Measurements from ENCODE around the gene PTPRD. TPM values are rescaled to one million over a fixed set of nuclear protein-coding genes. Genes with fewer than 3 reads are reported as not detected.
"Not testable (repeated sequence)": the region's sequence is repeated elsewhere in the genome, so short reads cannot be mapped to it uniquely, and the experiment has no call there.

Gene PTPRD
- total RNA-seq, 1 donor: 0.52 TPM

DNA sequence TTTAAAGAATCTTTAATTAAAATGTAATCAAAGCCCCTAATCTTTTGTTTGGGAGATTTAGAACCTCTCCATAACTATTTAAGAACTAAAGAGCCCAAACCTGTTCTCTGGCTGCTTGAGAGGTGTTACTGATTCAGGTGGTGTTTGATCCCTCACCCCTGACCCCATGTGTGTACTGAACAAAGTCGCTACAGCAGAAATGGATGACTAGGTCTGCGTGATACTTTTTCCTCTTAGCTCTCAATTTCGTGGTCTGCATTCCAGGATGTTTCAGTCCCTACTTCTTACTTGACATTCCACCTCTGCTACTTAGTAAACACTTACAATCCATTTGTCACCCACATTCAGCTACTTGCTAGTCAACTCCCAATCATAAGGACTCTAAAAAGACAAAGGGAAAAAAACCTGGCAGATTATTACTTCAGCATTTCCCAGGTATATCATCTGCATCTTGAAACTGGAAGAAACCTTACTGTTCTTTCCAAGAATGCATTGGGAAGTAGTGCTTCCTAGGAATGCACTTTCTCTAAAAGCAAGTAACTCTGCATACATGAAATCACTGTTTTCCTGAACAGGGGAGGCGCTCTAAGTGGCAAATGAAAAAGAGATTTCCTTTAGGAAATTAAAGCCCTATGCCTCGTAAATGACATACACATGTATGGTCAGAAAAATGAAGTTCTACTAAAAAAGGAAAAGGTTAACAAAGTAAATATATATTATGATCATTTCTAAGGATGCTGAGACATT lies 1091.6 kb downstream of the PTPRD start:
- Histone ChIP-seq H3K9me3 (ENCODE audit: low read depth, low read length) (no peaks in the 10 kb centered on the region), H3K4me3 (ENCODE audit: low read length) (no peak overlapping the region), H3K27me3 (ENCODE audit: insufficient read depth, low read length) (no peaks in the 10 kb centered on the region), H3K4me1 (ENCODE audit: insufficient read depth, low read length) (no peaks in the 10 kb centered on the region)

DNA sequence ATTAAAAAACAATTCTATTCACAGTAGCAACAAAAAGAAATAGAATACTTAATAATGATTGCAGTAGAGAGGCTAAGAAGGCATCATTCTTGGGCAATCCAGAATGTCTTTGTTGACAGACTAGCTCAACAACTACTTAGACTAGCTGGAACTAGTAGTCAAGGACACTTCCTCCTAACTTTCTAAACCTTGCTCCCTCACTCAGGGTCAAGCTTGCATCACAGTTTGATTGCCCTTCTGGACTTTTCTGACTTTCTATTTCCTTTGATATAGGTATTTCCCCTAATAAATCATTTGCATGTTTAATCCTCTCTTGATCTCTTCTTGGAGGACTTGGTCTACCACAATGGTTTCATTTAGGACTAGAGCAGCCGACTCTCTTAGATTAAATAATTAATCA lies 1107.9 kb downstream of the PTPRD start:
- Histone ChIP-seq H3K9me3 (ENCODE audit: low read depth, low read length) (no peaks in the 10 kb centered on the region), H3K4me3 (ENCODE audit: low read length) (no peak overlapping the region), H3K27me3 (ENCODE audit: insufficient read depth, low read length) (no peaks in the 10 kb centered on the region), H3K4me1 (ENCODE audit: insufficient read depth, low read length) (no peaks in the 10 kb centered on the region)

DNA sequence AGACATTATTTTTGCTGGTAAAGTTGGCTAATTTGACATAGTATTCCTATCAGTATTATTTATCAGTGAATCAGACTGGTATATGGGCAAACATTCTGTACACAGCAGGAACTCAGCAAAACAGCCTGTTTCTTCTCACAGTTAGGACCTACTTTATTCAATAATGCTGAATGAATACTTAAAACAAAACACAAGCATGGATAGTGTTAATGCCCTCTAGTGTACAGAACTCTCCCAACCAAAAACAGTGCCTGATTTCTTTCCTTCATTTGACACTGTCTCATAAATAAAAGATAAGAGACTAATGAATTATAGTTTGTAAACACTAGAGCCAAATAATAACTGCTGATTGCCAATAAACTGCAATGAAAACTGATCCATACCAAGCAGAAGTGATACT lies 1113.3 kb downstream of the PTPRD start:
- Histone ChIP-seq H3K4me1 (ENCODE audit: insufficient read depth, low read length) (no peaks in the 10 kb centered on the region), H3K9me3 (ENCODE audit: low read depth, low read length) (no peaks in the 10 kb centered on the region), H3K4me3 (ENCODE audit: low read length) (no peak overlapping the region), H3K27me3 (ENCODE audit: insufficient read depth, low read length) (no peaks in the 10 kb centered on the region)

DNA sequence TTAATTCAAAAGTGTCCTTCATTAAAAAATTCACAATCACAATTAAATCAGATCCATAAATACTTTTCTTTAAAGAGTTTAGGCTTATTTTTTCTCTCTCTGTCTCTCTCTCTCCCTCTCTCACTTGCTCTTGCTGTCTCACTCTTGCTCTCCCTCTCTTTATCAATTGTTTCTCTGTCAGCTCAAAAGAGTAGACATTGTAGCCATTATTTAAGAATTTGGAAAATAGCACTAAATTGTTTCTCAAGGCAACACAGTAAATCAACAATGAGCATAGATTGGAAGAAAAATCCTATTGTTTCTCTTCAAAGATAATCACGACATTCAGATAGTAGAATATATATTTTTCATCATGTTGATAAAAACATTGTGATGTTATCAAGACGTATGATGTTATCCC lies 1114.0 kb downstream of the PTPRD start:
- Histone ChIP-seq H3K4me1 (ENCODE audit: insufficient read depth, low read length) (no peaks in the 10 kb centered on the region), H3K27me3 (ENCODE audit: insufficient read depth, low read length) (no peaks in the 10 kb centered on the region), H3K9me3 (ENCODE audit: low read depth, low read length) (peaks cover 5% of the 10 kb centered on the region), H3K4me3 (ENCODE audit: low read length) (no peak overlapping the region)

DNA sequence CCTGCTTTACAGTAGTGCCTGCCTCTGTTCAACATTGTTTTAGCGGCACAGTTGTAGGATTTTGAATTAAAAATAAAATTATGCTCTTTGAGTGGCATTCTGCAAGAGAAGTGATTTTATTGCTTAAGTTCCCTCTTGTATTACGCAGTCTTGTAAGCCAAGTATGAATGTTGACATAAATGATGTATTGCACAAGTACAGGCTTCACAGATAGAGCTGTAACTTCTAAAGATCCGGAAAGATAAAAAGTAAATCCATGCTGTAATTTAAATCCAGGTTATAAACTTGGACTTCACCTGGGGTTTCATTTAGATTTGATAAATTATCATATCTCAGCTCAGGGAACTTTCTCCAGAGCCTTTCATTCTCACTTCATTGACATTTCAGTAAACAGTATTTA lies 1114.7 kb downstream of the PTPRD start:
- Histone ChIP-seq H3K4me1 (ENCODE audit: insufficient read depth, low read length) (no peaks in the 10 kb centered on the region), H3K27me3 (ENCODE audit: insufficient read depth, low read length) (no peaks in the 10 kb centered on the region), H3K9me3 (ENCODE audit: low read depth, low read length) (peaks cover 5% of the 10 kb centered on the region), H3K4me3 (ENCODE audit: low read length) (no peak overlapping the region)

DNA sequence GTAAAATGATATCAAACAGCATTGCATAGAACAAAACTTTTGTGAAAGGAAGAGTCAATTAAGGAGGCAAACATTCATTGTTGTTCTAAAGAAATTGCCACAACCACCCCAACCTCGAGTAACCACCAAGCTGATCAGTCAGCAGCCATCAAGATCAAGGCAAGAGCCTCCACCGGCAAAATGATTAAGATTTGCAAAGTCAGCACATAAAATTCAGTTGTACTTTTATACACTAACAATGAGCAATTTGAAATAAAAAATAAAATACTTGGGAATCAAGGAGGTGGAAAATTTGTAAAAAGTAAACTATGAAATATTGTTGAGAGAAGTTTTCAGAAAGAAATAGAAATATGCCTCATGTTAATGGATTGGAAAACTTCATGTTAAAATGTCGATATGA lies 1118.5 kb downstream of the PTPRD start:
- no peaks in the 10 kb centered on the region for H3K27me3 ChIP-seq (ENCODE audit: insufficient read depth, low read length)
- peaks cover 10% of the 10 kb centered on the region for H3K9me3 ChIP-seq (ENCODE audit: low read depth, low read length)
- H3K4me3 ChIP-seq (ENCODE audit: low read length): no peak overlapping the region
- H3K4me1 ChIP-seq (ENCODE audit: insufficient read depth, low read length): no peaks in the 10 kb centered on the region

DNA sequence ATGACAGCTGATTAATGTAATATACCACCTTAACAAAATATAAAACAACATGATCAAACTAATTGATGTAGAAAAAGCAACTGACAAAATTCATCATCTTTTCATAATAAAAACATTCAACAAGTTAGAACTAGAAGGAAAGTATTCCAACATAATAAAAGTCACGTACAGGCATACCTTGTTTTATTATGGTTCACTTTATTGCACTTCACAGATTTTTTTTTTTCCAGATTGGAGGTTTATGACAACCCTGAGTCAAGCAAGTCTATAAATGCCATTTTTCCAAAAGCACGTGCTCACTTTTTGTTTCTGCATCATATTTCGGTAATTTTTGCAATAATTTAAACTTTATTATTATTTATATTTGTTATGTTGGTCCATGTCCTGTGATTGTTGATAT lies 1120.3 kb downstream of the PTPRD start:
- Histone ChIP-seq H3K4me1 (ENCODE audit: insufficient read depth, low read length) (no peaks in the 10 kb centered on the region), H3K4me3 (ENCODE audit: low read length) (no peak overlapping the region), H3K9me3 (ENCODE audit: low read depth, low read length) (peaks cover 10% of the 10 kb centered on the region), H3K27me3 (ENCODE audit: insufficient read depth, low read length) (no peaks in the 10 kb centered on the region)

DNA sequence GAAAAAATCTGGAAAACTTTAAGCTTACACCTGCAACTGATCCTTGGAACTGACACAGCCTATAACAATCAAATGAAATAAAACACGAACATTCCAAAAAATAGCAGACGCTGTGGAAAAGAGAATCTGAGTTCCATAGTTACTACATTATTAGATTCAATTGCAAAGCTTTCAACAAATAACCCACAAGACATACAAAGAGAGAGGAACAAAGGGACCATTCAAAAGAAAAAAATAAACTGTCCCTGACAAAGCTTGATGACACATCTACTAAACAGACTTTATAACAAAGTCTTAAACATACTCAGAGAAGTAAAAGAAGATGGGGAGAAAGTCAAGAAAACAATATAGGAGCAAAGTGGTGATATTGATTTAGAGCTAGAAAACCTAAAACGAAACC lies 1123.6 kb downstream of the PTPRD start:
- Histone ChIP-seq H3K4me1 (ENCODE audit: insufficient read depth, low read length) (no peaks in the 10 kb centered on the region), H3K9me3 (ENCODE audit: low read depth, low read length) (peaks cover 9% of the 10 kb centered on the region), H3K27me3 (ENCODE audit: insufficient read depth, low read length) (no peaks in the 10 kb centered on the region), H3K4me3 (ENCODE audit: low read length) (no peak overlapping the region)

DNA sequence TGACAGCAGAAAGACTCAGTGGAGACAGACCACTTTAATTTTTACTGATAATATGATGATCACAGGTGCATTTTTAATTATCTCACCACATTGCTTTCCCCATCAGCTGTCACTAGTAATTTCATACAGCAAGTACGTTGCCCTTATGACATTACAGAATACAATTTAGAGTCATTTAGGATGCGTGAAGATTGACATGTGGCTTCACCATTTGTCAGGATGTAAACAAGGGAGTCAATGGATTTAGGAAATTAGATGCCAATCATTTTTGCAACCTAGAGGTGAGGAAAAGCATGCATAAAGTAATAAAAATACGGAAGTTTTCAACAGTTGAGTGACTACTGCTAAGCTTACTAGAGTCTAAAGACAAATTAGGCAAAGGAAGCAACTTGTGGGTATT lies 1129.6 kb downstream of the PTPRD start:
- H3K27me3 ChIP-seq (ENCODE audit: insufficient read depth, low read length): no peaks in the 10 kb centered on the region
- no peaks in the 10 kb centered on the region for H3K4me1 ChIP-seq (ENCODE audit: insufficient read depth, low read length)
- H3K9me3 ChIP-seq (ENCODE audit: low read depth, low read length): no peaks in the 10 kb centered on the region
- H3K4me3 ChIP-seq (ENCODE audit: low read length): no peak overlapping the region

DNA sequence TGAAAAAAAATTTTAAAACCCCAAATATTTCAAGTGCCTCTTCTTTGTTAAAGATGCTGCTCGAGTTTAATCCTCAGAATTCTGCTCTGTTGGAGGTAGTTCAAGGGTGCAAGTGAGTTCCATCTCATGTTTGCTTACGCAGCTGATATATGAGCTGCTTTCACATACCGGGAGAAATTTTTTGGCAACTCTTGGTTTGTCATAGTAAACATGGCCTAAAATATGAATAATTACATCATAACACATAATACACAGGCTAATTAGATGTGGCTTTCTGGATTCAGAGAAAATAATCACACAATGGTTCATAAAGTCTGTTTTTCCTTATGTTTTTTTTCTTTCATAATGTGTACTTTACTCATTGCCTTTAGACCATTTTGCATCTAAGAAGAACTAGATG lies 1134.1 kb downstream of the PTPRD start:
- no peaks in the 10 kb centered on the region for H3K27me3 ChIP-seq (ENCODE audit: insufficient read depth, low read length)
- no peak overlapping the region for H3K4me3 ChIP-seq (ENCODE audit: low read length)
- H3K9me3 ChIP-seq (ENCODE audit: low read depth, low read length): no peaks in the 10 kb centered on the region
- H3K4me1 ChIP-seq (ENCODE audit: insufficient read depth, low read length): no peaks in the 10 kb centered on the region

DNA sequence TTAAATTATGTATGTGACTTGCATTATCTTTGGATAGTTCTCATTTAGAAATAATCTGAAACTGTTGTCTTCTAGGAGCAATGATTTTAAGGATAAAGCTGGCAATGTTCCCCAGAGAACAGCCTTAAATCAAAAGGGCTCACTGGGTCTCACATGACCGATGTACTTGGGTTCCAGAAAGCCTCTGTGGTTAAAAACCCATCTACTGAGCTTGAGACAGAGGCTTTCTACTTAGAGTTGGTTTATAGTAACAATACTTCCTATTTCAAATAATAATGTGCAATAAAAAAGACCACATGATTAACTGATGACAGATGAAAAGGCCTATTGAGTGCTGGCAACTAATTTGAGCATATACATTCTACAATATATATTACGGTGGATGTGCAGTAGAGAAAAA lies 1143.5 kb downstream of the PTPRD start:
- Histone ChIP-seq H3K27me3 (ENCODE audit: insufficient read depth, low read length) (no peaks in the 10 kb centered on the region), H3K4me3 (ENCODE audit: low read length) (no peak overlapping the region), H3K4me1 (ENCODE audit: insufficient read depth, low read length) (no peaks in the 10 kb centered on the region), H3K9me3 (ENCODE audit: low read depth, low read length) (no peaks in the 10 kb centered on the region)

DNA sequence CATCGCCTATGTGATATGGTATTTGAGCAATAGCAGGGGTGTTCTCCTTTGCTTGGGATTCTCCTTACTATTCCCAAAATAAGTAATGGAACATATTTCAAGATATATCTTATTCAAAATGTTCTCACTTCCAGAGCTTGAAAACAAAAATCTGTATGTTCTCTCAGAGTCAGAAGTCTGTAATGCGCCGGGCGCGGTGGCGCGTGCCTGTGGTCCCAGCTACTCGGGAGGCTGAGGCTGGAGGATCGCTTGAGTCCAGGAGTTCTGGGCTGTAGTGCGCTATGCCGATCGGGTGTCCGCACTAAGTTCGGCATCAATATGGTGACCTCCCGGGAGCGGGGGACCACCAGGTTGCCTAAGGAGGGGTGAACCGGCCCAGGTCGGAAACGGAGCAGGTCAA lies 1170.9 kb downstream of the PTPRD start:
- H3K4me1 ChIP-seq (ENCODE audit: insufficient read depth, low read length); H3K27me3 ChIP-seq (ENCODE audit: insufficient read depth, low read length); H3K9me3 ChIP-seq (ENCODE audit: low read depth, low read length); H3K4me3 ChIP-seq (ENCODE audit: low read length): not testable (repeated sequence)

DNA sequence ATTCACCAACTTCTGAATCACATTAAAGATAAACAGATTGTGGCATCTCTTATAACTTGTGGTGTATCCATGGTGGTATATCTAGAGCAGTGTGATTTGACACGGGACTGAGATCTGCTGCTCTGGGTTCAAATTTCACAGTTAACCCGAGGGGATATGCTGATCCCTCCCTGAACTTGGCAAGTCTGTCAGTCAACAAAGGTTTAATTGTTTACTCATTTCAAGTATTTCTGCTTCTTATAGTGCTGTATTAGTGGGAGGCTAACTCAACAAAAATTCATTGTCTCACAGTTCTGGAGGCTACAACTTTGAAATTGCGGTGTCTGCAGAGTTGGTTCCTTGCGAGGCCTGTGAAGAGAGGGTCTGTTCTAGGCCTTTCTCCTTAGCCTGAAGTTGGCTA lies 1175.2 kb downstream of the PTPRD start:
- Histone ChIP-seq H3K4me3 (ENCODE audit: low read length) (no peak overlapping the region), H3K9me3 (ENCODE audit: low read depth, low read length) (no peaks in the 10 kb centered on the region), H3K4me1 (ENCODE audit: insufficient read depth, low read length) (no peaks in the 10 kb centered on the region), H3K27me3 (ENCODE audit: insufficient read depth, low read length) (no peaks in the 10 kb centered on the region)

DNA sequence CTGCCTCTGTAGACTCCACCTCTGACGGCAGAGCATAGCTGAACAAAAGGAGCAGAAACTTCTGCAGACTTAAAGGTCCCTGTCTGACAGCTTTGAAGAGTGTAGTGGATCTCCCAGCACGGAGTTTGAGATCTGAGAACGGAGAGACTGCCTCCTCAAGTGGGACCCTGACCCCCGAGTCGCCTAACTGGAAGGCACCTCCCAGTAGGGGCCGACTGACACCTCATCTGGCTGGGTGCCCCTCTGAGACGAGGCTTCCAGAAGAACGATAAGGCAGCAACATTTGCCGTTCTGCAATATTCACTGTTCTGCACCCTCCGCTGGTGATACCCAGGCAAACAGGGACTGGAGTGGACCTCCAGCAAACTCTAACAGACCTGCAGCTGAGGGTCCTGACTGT lies 1186.3 kb downstream of the PTPRD start:
- H3K4me3 ChIP-seq (ENCODE audit: low read length); H3K27me3 ChIP-seq (ENCODE audit: insufficient read depth, low read length); H3K9me3 ChIP-seq (ENCODE audit: low read depth, low read length); H3K4me1 ChIP-seq (ENCODE audit: insufficient read depth, low read length): not testable (repeated sequence)

DNA sequence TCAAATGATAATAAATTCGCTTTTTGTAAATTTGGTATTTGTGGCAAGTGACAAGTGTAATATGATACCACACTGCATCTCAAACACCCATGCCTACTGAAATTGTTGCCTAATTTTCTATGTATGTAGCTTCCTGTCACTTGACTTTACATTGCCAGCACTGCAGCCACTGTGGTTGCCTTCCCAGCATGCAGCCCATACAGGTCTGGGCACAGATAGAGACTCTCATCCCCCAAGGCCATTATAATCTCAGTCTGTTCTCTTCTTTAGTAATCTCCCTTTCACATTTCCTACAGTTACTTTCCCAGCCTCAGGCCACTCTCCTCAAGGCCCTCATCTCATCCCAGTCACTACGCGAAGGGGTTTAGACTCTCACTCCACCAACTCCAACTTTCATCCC lies 1200.6 kb downstream of the PTPRD start:
- no peaks in the 10 kb centered on the region for H3K4me1 ChIP-seq (ENCODE audit: insufficient read depth, low read length)
- H3K27me3 ChIP-seq (ENCODE audit: insufficient read depth, low read length): no peaks in the 10 kb centered on the region
- H3K4me3 ChIP-seq (ENCODE audit: low read length): no peak overlapping the region
- no peaks in the 10 kb centered on the region for H3K9me3 ChIP-seq (ENCODE audit: low read depth, low read length)

DNA sequence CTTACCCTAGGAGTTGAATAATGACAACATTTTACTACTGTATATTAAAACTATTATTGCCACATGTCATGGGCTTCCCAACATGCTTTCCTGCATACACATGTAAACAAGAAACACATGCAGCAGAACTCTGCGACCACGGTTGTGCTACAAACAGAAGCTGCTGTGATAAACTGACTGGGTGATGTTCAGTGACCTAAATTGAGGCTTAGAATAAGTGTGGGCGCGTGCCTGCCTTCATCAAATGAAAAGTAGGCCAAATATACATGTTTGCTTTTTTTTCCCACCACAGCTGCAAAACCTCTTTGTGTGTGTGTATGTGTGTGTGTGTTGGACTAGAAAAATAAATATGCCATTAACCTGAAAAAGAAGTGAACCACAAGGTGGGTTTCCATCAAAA lies 1202.1 kb downstream of the PTPRD start:
- no peak overlapping the region for H3K4me3 ChIP-seq (ENCODE audit: low read length)
- H3K27me3 ChIP-seq (ENCODE audit: insufficient read depth, low read length): no peaks in the 10 kb centered on the region
- no peaks in the 10 kb centered on the region for H3K9me3 ChIP-seq (ENCODE audit: low read depth, low read length)
- H3K4me1 ChIP-seq (ENCODE audit: insufficient read depth, low read length): no peaks in the 10 kb centered on the region
